ENCODE results near the gene PPP2R2D. TPM values are rescaled to one million over a fixed set of nuclear protein-coding genes. Genes with fewer than 3 reads are reported as not detected.

Gene PPP2R2D
- total and polyA plus RNA-seq, 9 donors, result 25.2 to 33.2 (median 28.4) TPM

DNA sequence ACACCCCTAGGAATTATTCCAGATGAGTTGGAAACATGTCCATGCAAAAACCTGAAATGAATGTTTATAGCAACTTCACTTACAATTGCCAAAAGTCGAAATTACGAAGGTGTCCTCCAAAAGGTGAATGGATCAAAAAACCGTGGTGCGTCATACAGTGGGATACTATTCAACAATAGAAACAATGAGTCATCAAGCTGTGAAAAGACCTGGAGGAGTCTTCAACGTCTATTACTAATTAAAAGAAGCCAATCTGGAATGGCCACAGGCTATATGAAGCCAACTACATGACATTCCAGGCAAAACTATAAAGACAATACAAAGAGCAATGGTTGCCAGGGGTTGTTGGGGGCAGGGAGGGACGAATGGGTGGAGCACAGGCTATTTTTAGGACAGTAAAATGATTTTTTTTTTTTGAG is 12.6 kb upstream of the PPP2R2D start:
- no peak overlapping the region for H3K27ac ChIP-seq (ENCODE audit: low read length)
- H3K27me3 ChIP-seq (ENCODE audit: control insufficient read depth, insufficient read depth, low read length), result peaks cover 33% of the 10 kb centered on the region
- WGBS (ENCODE audit: insufficient coverage), result no CpG with 5 or more reads among the region's 6 CpGs
- no peak for DNase-seq
- no peak overlapping the region for H3K4me3 ChIP-seq (ENCODE audit: low read length)
- H3K36me3 ChIP-seq (ENCODE audit: control insufficient read depth, insufficient read depth, low read length), result no peaks in the 10 kb centered on the region
- no peaks in the 10 kb centered on the region for H3K9me3 ChIP-seq (replicated peaks; ENCODE audit: control insufficient read depth, low read depth, low read length)
- no peaks in the 10 kb centered on the region for H3K4me1 ChIP-seq (ENCODE audit: control insufficient read depth, insufficient read depth, low read length)

DNA sequence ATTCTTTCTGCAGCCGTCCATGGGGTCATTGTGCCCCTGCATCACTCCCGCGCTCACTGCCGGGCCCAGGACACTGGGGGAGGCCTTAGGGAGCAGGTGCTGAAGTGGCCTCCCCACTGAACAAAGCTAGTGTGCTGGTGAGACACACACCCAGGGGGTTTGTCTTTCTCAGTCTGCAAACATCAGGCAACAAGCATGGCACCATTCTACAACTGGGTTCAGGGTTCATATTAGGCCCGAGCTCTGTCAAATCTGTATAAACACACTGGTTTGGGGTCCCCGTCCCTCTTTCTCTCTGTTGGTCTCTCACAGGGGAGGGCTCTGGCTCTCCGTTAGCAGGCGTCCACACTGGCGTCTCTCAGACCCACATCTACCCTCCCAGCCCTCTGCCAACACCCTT is 11.1 kb upstream of the PPP2R2D start:
- Histone ChIP-seq H3K4me1 (ENCODE audit: control insufficient read depth, insufficient read depth, low read length) (no peaks in the 10 kb centered on the region), H3K4me3 (ENCODE audit: low read length) (no peak overlapping the region), H3K27me3 (ENCODE audit: control insufficient read depth, insufficient read depth, low read length) (peaks cover 41% of the 10 kb centered on the region), H3K36me3 (ENCODE audit: control insufficient read depth, insufficient read depth, low read length) (no peaks in the 10 kb centered on the region), H3K27ac (ENCODE audit: low read length) (no peak overlapping the region), H3K9me3 (replicated peaks; ENCODE audit: control insufficient read depth, low read depth, low read length) (no peaks in the 10 kb centered on the region)
- no peak for DNase-seq
- WGBS (ENCODE audit: insufficient coverage), result 87% methylated on average over 9 of the region's 9 CpGs

DNA sequence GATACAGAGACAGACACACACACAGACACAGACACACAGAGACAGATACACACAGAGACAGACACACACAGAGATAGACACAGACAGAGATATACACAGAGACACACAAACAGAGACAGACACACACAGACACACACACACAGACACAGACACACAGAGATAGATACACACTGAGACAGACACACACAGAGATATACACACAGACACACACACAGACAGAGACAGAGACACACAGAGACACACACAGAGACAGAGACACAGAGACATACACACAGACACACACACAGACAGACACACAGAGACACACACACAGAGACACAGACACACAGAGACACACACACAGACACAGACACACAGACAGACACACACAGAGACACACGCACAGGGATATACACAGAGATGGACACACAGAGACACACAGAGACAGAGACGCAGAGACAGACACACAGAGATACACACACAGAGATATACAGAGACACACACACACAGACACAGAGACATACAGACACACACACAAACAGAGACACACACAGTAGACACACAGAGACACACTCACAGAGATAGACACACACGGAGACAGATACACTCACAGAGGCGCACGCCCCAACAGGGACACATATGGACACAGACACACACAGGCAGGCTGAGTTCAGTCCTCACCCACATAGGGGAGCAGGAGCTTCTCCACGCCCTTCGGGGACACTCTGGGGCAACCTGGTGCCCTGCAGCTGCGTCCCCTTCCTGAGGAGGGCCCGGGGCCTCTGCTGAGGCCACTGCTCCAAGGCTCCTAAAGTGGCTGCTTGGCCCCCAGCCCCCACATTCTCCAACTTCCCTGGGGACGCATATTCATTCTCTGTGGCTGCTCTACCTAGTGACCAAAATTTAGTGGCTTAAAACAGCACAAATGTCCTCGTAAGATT is 10.3 kb upstream of the PPP2R2D start:
- H3K9me3 ChIP-seq (replicated peaks; ENCODE audit: control insufficient read depth, low read depth, low read length), result no peaks in the 10 kb centered on the region
- H3K27ac ChIP-seq (ENCODE audit: low read length), result no peak overlapping the region
- no peaks in the 10 kb centered on the region for H3K4me1 ChIP-seq (ENCODE audit: control insufficient read depth, insufficient read depth, low read length)
- no peak for DNase-seq
- 79% methylated on average over 11 of the region's 11 CpGs for WGBS (ENCODE audit: insufficient coverage)
- no peak overlapping the region for H3K4me3 ChIP-seq (ENCODE audit: low read length)
- no peaks in the 10 kb centered on the region for H3K36me3 ChIP-seq (ENCODE audit: control insufficient read depth, insufficient read depth, low read length)
- peaks cover 47% of the 10 kb centered on the region for H3K27me3 ChIP-seq (ENCODE audit: control insufficient read depth, insufficient read depth, low read length)

GRCh38 chr10:131891196-131891928 is 9.4 kb upstream of the PPP2R2D start:
- Histone ChIP-seq H3K27ac (ENCODE audit: low read length) (no peak overlapping the region), H3K9me3 (replicated peaks; ENCODE audit: control insufficient read depth, low read depth, low read length) (no peaks in the 10 kb centered on the region), H3K36me3 (ENCODE audit: control insufficient read depth, insufficient read depth, low read length) (no peaks in the 10 kb centered on the region), H3K4me3 (ENCODE audit: low read length) (no peak overlapping the region), H3K4me1 (ENCODE audit: control insufficient read depth, insufficient read depth, low read length) (no peaks in the 10 kb centered on the region), H3K27me3 (ENCODE audit: control insufficient read depth, insufficient read depth, low read length) (peaks cover 44% of the 10 kb centered on the region)
- no peak for DNase-seq
- WGBS (ENCODE audit: insufficient coverage), result 25% methylated on average over 17 of the region's 24 CpGs

DNA sequence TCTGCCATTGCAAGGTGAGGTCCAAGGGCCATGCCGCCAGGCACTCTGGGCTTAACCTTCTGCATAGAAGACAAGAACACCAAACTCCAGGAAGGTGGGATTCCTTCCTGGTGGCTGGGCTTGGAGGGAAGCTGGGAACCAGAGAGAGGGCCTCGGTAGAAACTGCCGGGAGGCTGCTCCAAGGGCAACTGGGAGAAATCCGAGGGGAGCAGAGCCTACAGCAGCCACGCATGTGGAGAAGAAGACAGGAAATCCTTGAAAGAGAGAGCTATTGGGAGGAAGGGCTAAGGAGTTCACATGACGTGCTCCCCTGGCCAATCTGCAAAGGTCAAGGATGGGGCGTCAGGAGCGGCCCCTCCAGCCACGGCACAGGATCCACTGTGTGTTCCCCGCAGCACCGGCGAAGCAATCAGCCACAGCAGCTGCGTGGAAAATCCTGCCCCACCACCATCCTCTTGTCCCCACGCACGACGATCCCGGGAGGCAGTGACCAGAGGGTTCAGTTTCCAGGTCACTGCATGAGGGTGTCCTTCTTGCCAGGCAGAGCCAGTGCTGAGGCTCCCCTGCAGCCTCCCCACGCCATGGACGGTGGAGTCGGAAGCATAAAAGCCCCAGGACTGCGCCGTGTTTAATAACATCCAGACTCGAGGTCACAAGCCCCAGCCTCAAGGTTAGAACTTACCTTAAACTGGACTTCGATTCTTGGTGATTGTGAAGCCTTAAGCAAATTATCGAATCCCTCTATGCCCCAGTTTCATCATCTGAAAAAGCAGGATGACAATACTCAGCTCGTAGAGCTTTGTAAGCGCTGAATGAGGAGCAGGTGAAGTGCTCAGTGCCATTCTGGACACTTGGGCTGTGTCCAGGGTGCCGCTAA is 8.6 kb upstream of the PPP2R2D start:
- Histone ChIP-seq H3K27ac (ENCODE audit: low read length) (no peak overlapping the region), H3K4me3 (ENCODE audit: low read length) (no peak overlapping the region), H3K27me3 (ENCODE audit: control insufficient read depth, insufficient read depth, low read length) (peaks cover 45% of the 10 kb centered on the region), H3K9me3 (replicated peaks; ENCODE audit: control insufficient read depth, low read depth, low read length) (no peaks in the 10 kb centered on the region), H3K4me1 (ENCODE audit: control insufficient read depth, insufficient read depth, low read length) (no peaks in the 10 kb centered on the region), H3K36me3 (ENCODE audit: control insufficient read depth, insufficient read depth, low read length) (no peaks in the 10 kb centered on the region)
- WGBS (ENCODE audit: insufficient coverage), result 58% methylated on average over 25 of the region's 28 CpGs
- DNase-seq, result no peak

- no peaks in the 10 kb centered on the region for H3K4me1 ChIP-seq (ENCODE audit: control insufficient read depth, insufficient read depth, low read length)
- no peak overlapping the region for H3K27ac ChIP-seq (ENCODE audit: low read length)
- no peaks in the 10 kb centered on the region for H3K9me3 ChIP-seq (replicated peaks; ENCODE audit: control insufficient read depth, low read depth, low read length)
- 60% methylated on average over 21 of the region's 27 CpGs for WGBS (ENCODE audit: insufficient coverage)
- no peak overlapping the region for H3K4me3 ChIP-seq (ENCODE audit: low read length)
- H3K36me3 ChIP-seq (ENCODE audit: control insufficient read depth, insufficient read depth, low read length), result no peaks in the 10 kb centered on the region
- no peak for DNase-seq
- H3K27me3 ChIP-seq (ENCODE audit: control insufficient read depth, insufficient read depth, low read length), result peaks cover 51% of the 10 kb centered on the region
Measured at GRCh38 chr10:131892806-131893675, 7.8 kb upstream of the PPP2R2D start.

GRCh38 chr10:131895116-131895515 is 5.7 kb upstream of the PPP2R2D start:
- H3K27ac ChIP-seq (ENCODE audit: low read length), result no peak overlapping the region
- no peak for DNase-seq
- peaks cover 70% of the 10 kb centered on the region for H3K27me3 ChIP-seq (ENCODE audit: control insufficient read depth, insufficient read depth, low read length)
- WGBS (ENCODE audit: insufficient coverage), result 92% methylated on average over 17 of the region's 17 CpGs
- no peaks in the 10 kb centered on the region for H3K9me3 ChIP-seq (replicated peaks; ENCODE audit: control insufficient read depth, low read depth, low read length)
- H3K36me3 ChIP-seq (ENCODE audit: control insufficient read depth, insufficient read depth, low read length), result no peaks in the 10 kb centered on the region
- peaks cover 5% of the 10 kb centered on the region for H3K4me1 ChIP-seq (ENCODE audit: control insufficient read depth, insufficient read depth, low read length)
- no peak overlapping the region for H3K4me3 ChIP-seq (ENCODE audit: low read length)

DNA sequence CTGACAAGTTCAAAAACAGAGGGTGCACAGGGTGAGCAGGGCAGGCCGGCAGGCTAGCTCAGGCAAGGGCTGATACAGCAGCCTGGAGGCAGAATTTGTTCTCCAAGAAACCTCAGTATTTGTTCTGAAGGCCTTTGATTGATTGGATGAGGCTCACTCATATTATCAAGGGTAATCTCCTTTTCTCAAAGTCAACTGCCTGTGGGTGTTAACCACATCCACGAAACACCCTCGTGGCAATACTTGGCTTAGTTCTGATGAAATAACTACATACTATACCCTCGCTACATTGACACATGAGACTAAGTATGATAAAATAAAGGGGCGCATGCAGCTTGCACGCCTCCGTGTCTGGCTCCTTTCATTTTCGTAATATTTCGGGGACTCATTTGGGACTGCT is 4.4 kb upstream of the PPP2R2D start:
- no peak overlapping the region for H3K27ac ChIP-seq (ENCODE audit: low read length)
- H3K4me1 ChIP-seq (ENCODE audit: control insufficient read depth, insufficient read depth, low read length), result peaks cover 8% of the 10 kb centered on the region
- no peak overlapping the region for H3K4me3 ChIP-seq (ENCODE audit: low read length)
- H3K9me3 ChIP-seq (replicated peaks; ENCODE audit: control insufficient read depth, low read depth, low read length), result no peaks in the 10 kb centered on the region
- no peaks in the 10 kb centered on the region for H3K36me3 ChIP-seq (ENCODE audit: control insufficient read depth, insufficient read depth, low read length)
- 93% methylated on average over 5 of the region's 9 CpGs for WGBS (ENCODE audit: insufficient coverage)
- H3K27me3 ChIP-seq (ENCODE audit: control insufficient read depth, insufficient read depth, low read length), result peaks cover 63% of the 10 kb centered on the region
- no peak for DNase-seq

DNA sequence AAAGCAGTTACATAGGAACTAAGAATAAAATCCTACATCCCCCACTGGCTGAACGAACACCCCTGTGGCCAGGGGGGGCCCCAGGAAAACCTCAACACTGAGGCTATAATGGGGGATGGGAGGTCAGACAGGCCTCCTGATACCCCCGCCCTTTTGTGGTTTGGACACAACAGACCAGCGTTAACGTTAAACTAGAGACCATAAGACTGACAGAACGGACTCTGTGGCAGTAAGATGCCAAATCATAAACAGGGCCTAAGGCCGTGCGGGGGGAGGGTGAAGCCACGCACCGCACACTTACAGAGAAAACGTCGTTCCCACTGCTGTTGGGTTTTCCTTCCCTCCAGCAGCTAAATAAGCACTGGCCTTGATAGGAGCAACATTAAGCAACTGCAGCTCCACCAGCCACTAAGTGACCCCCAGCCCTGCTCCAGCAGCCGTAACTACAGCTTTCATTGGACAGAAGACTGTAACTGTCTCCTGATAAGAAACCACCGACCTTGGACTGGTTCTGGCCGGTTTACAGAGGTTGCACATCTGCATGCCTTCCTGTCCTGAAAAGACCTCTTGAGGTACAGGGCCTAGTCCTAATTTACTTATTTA is 3.4 kb upstream of the PPP2R2D start:
- Histone ChIP-seq H3K4me1 (ENCODE audit: control insufficient read depth, insufficient read depth, low read length) (peaks cover 13% of the 10 kb centered on the region), H3K27ac (ENCODE audit: low read length) (no peak overlapping the region), H3K9me3 (replicated peaks; ENCODE audit: control insufficient read depth, low read depth, low read length) (no peaks in the 10 kb centered on the region), H3K36me3 (ENCODE audit: control insufficient read depth, insufficient read depth, low read length) (no peaks in the 10 kb centered on the region), H3K4me3 (ENCODE audit: low read length) (no peak overlapping the region), H3K27me3 (ENCODE audit: control insufficient read depth, insufficient read depth, low read length) (peaks cover 53% of the 10 kb centered on the region)
- 47% methylated on average over 10 of the region's 14 CpGs for WGBS (ENCODE audit: insufficient coverage)
- no peak for DNase-seq
